GM06990 (cell line): ENCODE results near the gene TECR.

Experiments used
- DNase-seq: peaks from one replicate; pipeline ENCODE4 v3.0.0-alpha.2; 2011; ENCODE audit not compliant: insufficient read length; ENCODE audit errors: extremely low read depth
- H3K27me3 ChIP-seq: replicated peaks from 2 replicates; pipeline ENCODE4 v1.6.0; 2011; ENCODE audit warnings: low read length; ENCODE audit not compliant: control insufficient read depth, insufficient read depth
- H3K36me3 ChIP-seq: 2 replicates; pipeline ENCODE4 v1.5.1; 2011; ENCODE audit warnings: low read length; ENCODE audit not compliant: control insufficient read depth, insufficient read depth
- H3K4me3 ChIP-seq: replicated peaks from 2 replicates; pipeline ENCODE4 v1.5.1; 2011; ENCODE audit warnings: low read depth, mild to moderate bottlenecking, control low read depth, low read length
- CTCF ChIP-seq: IDR thresholded peaks from 2 replicates; pipeline ENCODE4 v1.5.1; 2011; ENCODE audit warnings: low read length, control low read depth, mild to moderate bottlenecking, inconsistent platforms; ENCODE audit not compliant: insufficient read depth, poor library complexity, severe bottlenecking

TECR gene

DNA sequence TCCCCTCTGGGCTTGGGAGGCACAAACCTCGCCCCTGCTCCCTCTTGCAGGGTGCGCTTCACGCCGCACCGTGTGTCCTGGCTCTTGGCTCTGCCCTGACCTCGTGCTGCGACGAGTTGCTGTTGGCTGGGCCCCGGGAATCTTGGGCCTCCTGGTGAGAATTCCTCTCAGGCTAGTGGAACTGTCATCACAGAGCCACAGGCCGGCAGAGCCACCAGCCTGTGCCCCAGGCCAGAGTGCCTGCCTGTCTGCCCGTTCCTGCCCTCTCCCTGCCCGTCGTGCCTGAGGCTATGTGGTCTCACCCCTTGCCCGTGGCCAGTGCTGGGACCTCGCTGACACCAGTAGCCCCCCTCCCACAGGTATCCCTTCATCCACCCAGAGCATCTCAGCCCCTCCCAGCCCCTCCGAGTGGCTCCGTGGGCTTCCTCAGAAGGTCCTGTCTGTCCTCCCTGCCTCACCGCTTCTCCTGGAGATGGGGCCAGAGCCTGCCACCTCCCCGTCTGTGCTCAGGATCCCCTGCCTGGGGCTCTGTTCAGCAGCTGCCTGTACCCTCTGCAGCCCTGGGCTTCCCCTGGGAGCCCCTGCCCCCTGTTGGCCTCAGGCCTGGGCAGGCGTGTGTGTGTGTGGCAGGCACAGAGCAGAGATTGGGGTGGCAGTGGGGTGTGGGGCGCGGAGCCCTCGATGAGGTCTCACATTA lies 29.1 kb downstream of the TECR start:
- Histone ChIP-seq H3K36me3 (no peaks in the 10 kb centered on the region; the same call in 1 of the 2 replicates), H3K27me3 (no peaks in the 10 kb centered on the region), H3K4me3 (no peak overlapping the region)
- DNase-seq = no peak
- no peak for TF ChIP-seq CTCF

DNA sequence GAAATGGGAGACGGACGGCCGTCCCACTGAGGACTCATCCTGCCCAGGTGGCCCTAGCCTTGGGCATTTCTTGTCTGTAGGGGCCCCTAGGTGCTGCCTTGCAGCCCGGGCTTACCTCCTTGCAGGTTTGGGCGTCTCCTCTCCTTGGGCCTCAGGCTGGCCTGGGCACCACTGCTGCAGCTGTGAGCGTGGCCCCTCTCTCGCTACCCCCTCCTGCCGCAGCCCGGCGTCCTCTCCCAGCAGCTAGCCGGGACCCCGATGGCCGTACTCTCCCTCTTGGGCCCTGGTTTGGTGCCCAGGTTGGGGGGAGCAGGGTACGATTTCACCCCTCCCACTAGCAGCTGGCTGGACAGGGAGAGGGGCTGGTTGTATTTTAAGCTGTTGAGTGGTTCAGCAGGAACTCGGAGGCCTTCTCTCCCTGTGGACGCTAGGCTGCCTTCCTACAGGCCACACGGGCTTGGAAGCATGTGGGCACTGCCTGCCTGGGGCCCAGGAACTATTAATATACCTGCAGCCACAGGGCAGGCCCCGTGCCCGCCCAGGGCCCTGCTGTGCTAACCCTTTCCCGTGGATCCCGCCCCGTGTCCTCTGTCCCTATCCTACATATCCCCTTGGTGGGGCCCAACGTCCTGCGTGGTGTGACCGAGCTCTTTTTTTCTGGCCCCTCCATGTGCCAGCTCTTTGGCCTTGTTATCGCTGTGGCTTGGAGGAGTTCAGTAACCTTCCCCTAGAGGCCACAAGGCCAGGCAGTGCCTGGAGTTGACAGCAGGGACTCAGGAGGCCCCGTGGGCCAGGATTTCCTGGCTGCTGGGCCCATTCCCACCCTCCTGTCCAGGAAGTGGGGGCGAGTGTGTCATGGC lies 30.8 kb downstream of the TECR start:
- no peak for DNase-seq
- Histone ChIP-seq H3K36me3 (no peaks in the 10 kb centered on the region; the same call in none of the 2 replicates), H3K27me3 (no peaks in the 10 kb centered on the region), H3K4me3 (no peak overlapping the region)
- no peak for TF ChIP-seq CTCF

DNA sequence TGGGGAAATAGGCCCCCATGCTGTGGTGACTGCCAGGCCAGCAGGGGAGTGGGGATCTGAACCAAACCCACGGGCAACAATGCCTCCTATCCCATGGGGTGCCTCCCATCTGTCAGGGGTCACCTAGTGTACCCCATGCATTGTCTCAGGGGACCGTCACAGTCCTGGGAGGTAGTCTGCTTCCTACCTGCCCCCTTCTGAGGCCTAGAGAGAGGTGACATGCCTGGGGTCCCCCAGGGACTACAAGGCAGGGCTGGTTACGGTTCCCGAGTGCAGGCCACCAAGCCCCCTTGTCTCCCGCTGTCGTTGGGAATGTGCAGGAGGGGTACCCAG lies 31.3 kb downstream of the TECR start:
- Histone ChIP-seq H3K27me3 (no peaks in the 10 kb centered on the region), H3K36me3 (peaks cover 2% of the 10 kb centered on the region), H3K4me3 (no peak overlapping the region)
- no peak for DNase-seq
- no peak for TF ChIP-seq CTCF

DNA sequence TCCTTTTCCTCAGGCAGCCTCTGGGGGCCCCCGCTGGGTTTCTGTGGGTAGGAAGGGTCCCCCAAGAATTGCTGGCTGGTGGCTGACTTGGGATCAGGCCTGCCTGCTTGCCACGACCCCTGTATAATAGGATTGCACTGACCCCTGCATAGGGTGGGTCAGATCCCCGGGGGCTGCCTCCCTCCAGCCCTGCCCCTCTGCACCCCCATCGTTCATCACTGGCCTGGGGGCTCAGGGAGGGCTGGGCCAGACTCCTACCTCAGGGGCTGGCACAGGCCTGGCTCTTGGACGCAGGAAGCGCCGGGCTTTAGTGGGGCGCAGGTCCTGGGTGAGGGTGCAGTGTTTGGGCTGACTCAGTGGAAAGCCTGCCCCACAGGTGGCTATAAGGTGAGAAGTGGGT lies 31.9 kb downstream of the TECR start:
- no peak for TF ChIP-seq CTCF
- H3K4me3 ChIP-seq = no peak overlapping the region
- no peaks in the 10 kb centered on the region for H3K27me3 ChIP-seq
- H3K36me3 ChIP-seq = peaks cover 4% of the 10 kb centered on the region
- DNase-seq = no peak

- Histone ChIP-seq H3K27me3 (no peaks in the 10 kb centered on the region), H3K4me3 (no peak overlapping the region), H3K36me3 (peaks cover 5% of the 10 kb centered on the region)
- DNase-seq = peak; percentile 55
- no peak for TF ChIP-seq CTCF
Observed at GRCh38 chr19:14561847-14562351, 32.5 kb downstream of the TECR start.
